Measurements from ENCODE around the gene TBC1D20. TPM values are rescaled to one million over a fixed set of nuclear protein-coding genes. Genes with fewer than 3 reads are reported as not detected.

The TBC1D20 gene
- total RNA-seq, 1 donor from 2014 or later = 64.0 TPM

GRCh38 chr20:419556-420165, 42.7 kb downstream of the TBC1D20 start:
- no peak for DNase-seq (ENCODE audit: low spot score)
- no peak overlapping the region for H3K4me3 Mint-ChIP-seq (ENCODE audit: unreplicated experiment)
- H3K4me1 Mint-ChIP-seq (ENCODE audit: low read depth) = no peaks in the 10 kb centered on the region
- H3K27ac Mint-ChIP-seq (ENCODE audit: unreplicated experiment) = no peak overlapping the region
- peaks cover 27% of the 10 kb centered on the region for H3K36me3 Mint-ChIP-seq (ENCODE audit: low read depth)
- H3K27me3 Mint-ChIP-seq (ENCODE audit: low read depth) = no peaks in the 10 kb centered on the region
- no peaks in the 10 kb centered on the region for H3K9me3 Mint-ChIP-seq (ENCODE audit: low read depth)
- TF ChIP-seq CTCF (IDR thresholded peaks at IDR 0.05) = no peak

- Mint-ChIP-seq H3K27me3 (ENCODE audit: low read depth) (no peaks in the 10 kb centered on the region), H3K9me3 (ENCODE audit: low read depth) (no peaks in the 10 kb centered on the region), H3K4me3 (ENCODE audit: unreplicated experiment) (no peak overlapping the region), H3K27ac (ENCODE audit: unreplicated experiment) (no peak overlapping the region), H3K36me3 (ENCODE audit: low read depth) (peaks cover 23% of the 10 kb centered on the region), H3K4me1 (ENCODE audit: low read depth) (no peaks in the 10 kb centered on the region)
- DNase-seq (ENCODE audit: low spot score) = no peak
- no peak for TF ChIP-seq CTCF (IDR thresholded peaks at IDR 0.05)
Measured at GRCh38 chr20:418858-419365, 43.4 kb downstream of the TBC1D20 start.

GRCh38 chr20:417801-418342, 44.5 kb downstream of the TBC1D20 start:
- Mint-ChIP-seq H3K36me3 (ENCODE audit: low read depth) (peaks cover 24% of the 10 kb centered on the region), H3K4me3 (ENCODE audit: unreplicated experiment) (no peak overlapping the region), H3K27ac (ENCODE audit: unreplicated experiment) (no peak overlapping the region), H3K9me3 (ENCODE audit: low read depth) (no peaks in the 10 kb centered on the region), H3K27me3 (ENCODE audit: low read depth) (no peaks in the 10 kb centered on the region), H3K4me1 (ENCODE audit: low read depth) (no peaks in the 10 kb centered on the region)
- no peak for TF ChIP-seq CTCF (IDR thresholded peaks at IDR 0.05)
- no peak for DNase-seq (ENCODE audit: low spot score)

- H3K27ac Mint-ChIP-seq (ENCODE audit: unreplicated experiment) = no peak overlapping the region
- TF ChIP-seq CTCF (IDR thresholded peaks at IDR 0.05) = no peak
- H3K4me1 Mint-ChIP-seq (ENCODE audit: low read depth) = no peaks in the 10 kb centered on the region
Measured at GRCh38 chr20:416950-417800, 45.2 kb downstream of the TBC1D20 start.

GRCh38 chr20:415820-416322, 46.5 kb downstream of the TBC1D20 start:
- no peak for DNase-seq (ENCODE audit: low spot score)
- no peak overlapping the region for H3K4me3 Mint-ChIP-seq (ENCODE audit: unreplicated experiment)
- H3K9me3 Mint-ChIP-seq (ENCODE audit: low read depth) = no peaks in the 10 kb centered on the region
- H3K36me3 Mint-ChIP-seq (ENCODE audit: low read depth) = peaks cover 27% of the 10 kb centered on the region
- H3K27me3 Mint-ChIP-seq (ENCODE audit: low read depth) = no peaks in the 10 kb centered on the region
- H3K4me1 Mint-ChIP-seq (ENCODE audit: low read depth) = no peaks in the 10 kb centered on the region
- no peak for TF ChIP-seq CTCF (IDR thresholded peaks at IDR 0.05)
- H3K27ac Mint-ChIP-seq (ENCODE audit: unreplicated experiment) = no peak overlapping the region

More at GRCh38 chr20:416950-417800, 45.2 kb downstream of the TBC1D20 start:
- Mint-ChIP-seq H3K36me3 (ENCODE audit: low read depth) (peaks cover 25% of the 10 kb centered on the region), H3K4me3 (ENCODE audit: unreplicated experiment) (no peak overlapping the region), H3K27me3 (ENCODE audit: low read depth) (no peaks in the 10 kb centered on the region), H3K9me3 (ENCODE audit: low read depth) (no peaks in the 10 kb centered on the region)
- DNase-seq (ENCODE audit: low spot score) = no peak
